ENCODE data around the gene TIGD4.

The TIGD4 gene

GRCh38 chr4:152779513-152780266 is at the start of gene TIGD4, which contains the start of gene ARFIP1:
Gene TIGD4 (minus strand): TSS chr4:152779730. CDS start chr4:152771004, 8,726 bp downstream.
Gene ARFIP1 (plus strand): TSS chr4:152779954. CDS start chr4:152829634, 49,680 bp downstream.
- peak within 1 kb of the TSS; percentile 100 for H3K4me3 Mint-ChIP-seq
- H3K27me3 Mint-ChIP-seq = peaks cover 11% of the 10 kb centered on the region
- H3K9me3 Mint-ChIP-seq = no peaks in the 10 kb centered on the region
- H3K27ac Mint-ChIP-seq = peak within 1 kb of the TSS; percentile 95
- H3K36me3 Mint-ChIP-seq (ENCODE audit: low read depth) = peaks cover 8% of the 10 kb centered on the region
- H3K4me1 Mint-ChIP-seq (ENCODE audit: low read depth) = peaks cover 42% of the 10 kb centered on the region

DNA sequence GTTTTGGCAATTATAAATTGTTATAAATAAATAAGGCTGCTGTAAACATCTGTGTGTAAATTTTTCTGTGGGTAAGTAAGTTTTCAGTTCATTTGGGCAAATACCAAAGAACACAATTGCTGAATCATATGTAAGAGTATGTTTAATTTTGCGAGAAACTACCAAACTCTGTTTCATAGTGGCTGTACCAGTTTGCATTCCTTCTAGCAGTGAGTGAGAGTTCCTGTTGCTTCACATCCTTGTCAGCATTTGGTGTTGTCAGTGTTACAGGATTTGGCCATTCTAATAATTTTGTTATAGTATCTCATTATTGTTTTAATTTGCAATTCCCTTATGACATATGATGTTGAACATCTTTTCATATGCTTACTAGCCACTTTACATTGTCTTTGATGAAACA is 48.6 kb upstream of the TIGD4 start:
- Mint-ChIP-seq H3K4me1 (ENCODE audit: low read depth) (no peaks in the 10 kb centered on the region), H3K9me3 (peaks cover 20% of the 10 kb centered on the region), H3K36me3 (ENCODE audit: low read depth) (peaks cover 35% of the 10 kb centered on the region), H3K4me3 (no peak overlapping the region), H3K27ac (no peak overlapping the region), H3K27me3 (no peaks in the 10 kb centered on the region)

- H3K4me3 Mint-ChIP-seq = no peak overlapping the region
- peaks cover 30% of the 10 kb centered on the region for H3K36me3 Mint-ChIP-seq (ENCODE audit: low read depth)
- no peaks in the 10 kb centered on the region for H3K4me1 Mint-ChIP-seq (ENCODE audit: low read depth)
- no peak overlapping the region for H3K27ac Mint-ChIP-seq
- H3K27me3 Mint-ChIP-seq = no peaks in the 10 kb centered on the region
- H3K9me3 Mint-ChIP-seq = peaks cover 30% of the 10 kb centered on the region
These were observed 45.8 kb upstream of the TIGD4 start for GRCh38 chr4:152825336-152825735.

DNA sequence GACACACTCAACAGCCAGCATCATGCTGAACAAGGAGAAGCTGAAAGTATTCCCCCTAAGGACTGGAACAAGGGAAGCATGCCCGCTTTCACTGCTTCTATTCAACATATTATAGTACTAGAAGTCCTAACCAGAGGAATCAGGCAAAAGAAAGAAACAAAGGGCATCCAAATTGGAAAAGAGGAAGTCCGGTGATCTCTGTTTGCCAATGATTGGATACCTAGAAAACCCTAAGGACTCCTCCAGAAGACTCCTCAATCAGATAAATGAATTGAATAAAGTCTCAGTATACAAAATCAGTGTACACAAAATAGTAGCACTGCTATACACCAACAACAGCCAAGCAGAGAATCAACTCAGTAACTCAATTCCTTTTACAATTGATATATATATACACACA is 45.0 kb upstream of the TIGD4 start:
- peaks cover 29% of the 10 kb centered on the region for H3K36me3 Mint-ChIP-seq (ENCODE audit: low read depth)
- no peak overlapping the region for H3K27ac Mint-ChIP-seq
- no peaks in the 10 kb centered on the region for H3K27me3 Mint-ChIP-seq
- no peaks in the 10 kb centered on the region for H3K4me1 Mint-ChIP-seq (ENCODE audit: low read depth)
- H3K9me3 Mint-ChIP-seq = peaks cover 31% of the 10 kb centered on the region
- no peak overlapping the region for H3K4me3 Mint-ChIP-seq

DNA sequence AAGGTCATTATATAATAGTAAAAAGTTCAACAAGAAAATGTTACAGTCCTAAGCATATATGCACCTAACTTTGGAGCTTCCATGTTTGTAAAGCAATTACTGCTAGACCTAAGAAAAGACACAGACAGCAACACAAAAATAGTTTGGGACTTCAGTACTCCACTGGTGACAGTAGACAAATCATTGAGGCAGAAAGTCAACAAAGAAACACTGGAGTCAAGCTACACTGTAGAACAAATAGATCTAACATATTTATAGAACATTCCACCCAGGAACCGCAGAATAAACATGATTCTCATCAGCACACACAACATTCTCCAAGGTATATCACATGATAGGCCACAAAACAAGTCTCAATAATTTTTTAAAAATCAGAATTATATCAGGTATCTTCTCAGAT is 42.8 kb upstream of the TIGD4 start:
- Mint-ChIP-seq H3K4me1 (ENCODE audit: low read depth) (peaks cover 5% of the 10 kb centered on the region), H3K4me3 (no peak overlapping the region), H3K27me3 (no peaks in the 10 kb centered on the region), H3K27ac (no peak overlapping the region), H3K9me3 (peaks cover 31% of the 10 kb centered on the region), H3K36me3 (ENCODE audit: low read depth) (peaks cover 21% of the 10 kb centered on the region)

DNA sequence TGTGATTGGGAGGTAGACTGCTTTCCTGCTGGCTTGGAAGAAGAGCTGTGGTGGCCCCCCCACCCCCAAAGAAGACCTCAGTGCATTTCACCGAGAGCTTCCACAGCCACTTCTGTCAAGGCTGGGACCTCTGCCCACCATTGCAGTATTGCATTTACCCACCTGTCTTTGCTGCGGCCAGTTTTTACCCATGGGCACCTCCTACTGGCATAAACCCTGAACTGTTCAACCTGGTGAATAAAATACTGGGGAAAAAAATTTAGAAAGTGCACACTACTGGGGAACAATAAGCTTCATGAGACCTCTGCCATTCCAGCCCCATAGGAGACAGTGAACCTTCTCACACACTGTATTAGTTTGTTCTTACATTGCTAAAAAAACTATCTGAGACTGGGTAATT is 40.5 kb upstream of the TIGD4 start:
- H3K36me3 Mint-ChIP-seq (ENCODE audit: low read depth) = peaks cover 41% of the 10 kb centered on the region
- H3K9me3 Mint-ChIP-seq = peaks cover 38% of the 10 kb centered on the region
- no peaks in the 10 kb centered on the region for H3K27me3 Mint-ChIP-seq
- H3K4me1 Mint-ChIP-seq (ENCODE audit: low read depth) = peaks cover 17% of the 10 kb centered on the region
- H3K27ac Mint-ChIP-seq = no peak overlapping the region
- H3K4me3 Mint-ChIP-seq = no peak overlapping the region

GRCh38 chr4:152819026-152819645 is 39.6 kb upstream of the TIGD4 start:
- Mint-ChIP-seq H3K27me3 (no peaks in the 10 kb centered on the region), H3K27ac (no peak overlapping the region), H3K36me3 (ENCODE audit: low read depth) (peaks cover 49% of the 10 kb centered on the region), H3K4me3 (no peak overlapping the region), H3K9me3 (peaks cover 31% of the 10 kb centered on the region), H3K4me1 (ENCODE audit: low read depth) (peaks cover 17% of the 10 kb centered on the region)

DNA sequence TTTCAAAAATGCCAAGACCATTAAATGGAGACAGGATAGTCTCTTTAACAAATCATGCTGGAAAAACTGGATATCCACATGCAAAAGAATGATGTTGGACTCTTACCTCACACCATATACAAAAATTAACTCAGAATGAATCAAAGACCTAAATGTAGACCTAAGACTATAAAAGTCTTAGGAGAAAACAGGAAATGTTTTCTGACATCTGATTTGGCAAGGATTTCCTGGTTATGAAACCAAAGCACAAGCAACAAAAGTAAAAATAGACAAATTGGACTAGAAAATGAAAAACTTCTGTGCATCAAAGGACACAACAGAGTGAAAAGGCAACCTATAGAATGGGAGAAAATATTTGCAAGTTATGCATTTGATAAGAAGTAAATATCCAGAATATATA is 37.8 kb upstream of the TIGD4 start:
- Mint-ChIP-seq H3K27ac (no peak overlapping the region), H3K27me3 (no peaks in the 10 kb centered on the region), H3K36me3 (ENCODE audit: low read depth) (peaks cover 63% of the 10 kb centered on the region), H3K4me1 (ENCODE audit: low read depth) (peaks cover 17% of the 10 kb centered on the region), H3K9me3 (peaks cover 42% of the 10 kb centered on the region), H3K4me3 (no peak overlapping the region)

DNA sequence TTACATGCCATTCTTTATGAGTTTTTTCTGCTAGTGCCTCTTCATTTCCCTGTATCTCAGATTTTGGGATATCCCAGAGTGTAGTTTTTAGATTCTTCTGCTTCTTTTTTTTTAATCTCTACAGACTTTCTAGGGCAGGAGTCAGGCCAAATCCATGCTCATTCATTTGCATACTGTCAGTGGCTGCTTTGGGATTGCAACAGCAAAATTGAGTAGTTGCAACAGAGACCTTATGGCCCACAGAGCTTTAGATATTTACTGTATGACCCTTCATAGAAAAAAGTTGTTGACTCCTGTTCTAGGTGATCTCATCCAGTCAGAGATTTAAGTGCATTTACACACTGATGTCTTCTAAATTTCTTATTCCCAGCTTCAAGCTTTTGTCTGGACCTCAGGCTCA is 35.5 kb upstream of the TIGD4 start:
- H3K9me3 Mint-ChIP-seq = peaks cover 35% of the 10 kb centered on the region
- no peak overlapping the region for H3K4me3 Mint-ChIP-seq
- no peak overlapping the region for H3K27ac Mint-ChIP-seq
- H3K36me3 Mint-ChIP-seq (ENCODE audit: low read depth) = peaks cover 71% of the 10 kb centered on the region
- no peaks in the 10 kb centered on the region for H3K27me3 Mint-ChIP-seq
- peaks cover 17% of the 10 kb centered on the region for H3K4me1 Mint-ChIP-seq (ENCODE audit: low read depth)

- H3K27ac Mint-ChIP-seq = no peak overlapping the region
- peaks cover 64% of the 10 kb centered on the region for H3K36me3 Mint-ChIP-seq (ENCODE audit: low read depth)
- peaks cover 21% of the 10 kb centered on the region for H3K9me3 Mint-ChIP-seq
- no peaks in the 10 kb centered on the region for H3K27me3 Mint-ChIP-seq
- peaks cover 26% of the 10 kb centered on the region for H3K4me1 Mint-ChIP-seq (ENCODE audit: low read depth)
- no peak overlapping the region for H3K4me3 Mint-ChIP-seq
These were observed 31.3 kb upstream of the TIGD4 start for GRCh38 chr4:152810715-152811287.

DNA sequence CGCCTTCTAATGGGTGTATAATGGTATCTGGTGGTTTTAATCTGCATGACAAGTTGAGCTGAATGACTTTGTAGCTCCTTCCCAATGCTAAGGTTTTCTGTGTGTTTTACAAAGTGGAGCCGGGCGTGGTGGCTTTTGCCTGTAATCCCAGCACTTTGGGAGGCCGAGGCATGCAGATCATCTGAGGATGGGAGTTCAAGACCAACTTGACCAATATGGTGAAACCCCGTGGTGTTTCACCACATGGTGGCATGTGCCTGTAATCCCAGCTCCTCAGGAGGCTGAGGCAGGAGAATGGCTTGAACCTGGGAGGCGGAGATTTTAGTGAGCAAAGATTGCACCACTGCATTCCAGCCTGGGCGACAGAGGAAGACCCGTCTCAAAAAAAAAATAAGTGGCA is 29.1 kb upstream of the TIGD4 start:
- peaks cover 11% of the 10 kb centered on the region for H3K9me3 Mint-ChIP-seq
- H3K4me1 Mint-ChIP-seq (ENCODE audit: low read depth) = peaks cover 30% of the 10 kb centered on the region
- H3K27ac Mint-ChIP-seq = no peak overlapping the region
- H3K27me3 Mint-ChIP-seq = no peaks in the 10 kb centered on the region
- H3K36me3 Mint-ChIP-seq (ENCODE audit: low read depth) = peaks cover 45% of the 10 kb centered on the region
- no peak overlapping the region for H3K4me3 Mint-ChIP-seq

DNA sequence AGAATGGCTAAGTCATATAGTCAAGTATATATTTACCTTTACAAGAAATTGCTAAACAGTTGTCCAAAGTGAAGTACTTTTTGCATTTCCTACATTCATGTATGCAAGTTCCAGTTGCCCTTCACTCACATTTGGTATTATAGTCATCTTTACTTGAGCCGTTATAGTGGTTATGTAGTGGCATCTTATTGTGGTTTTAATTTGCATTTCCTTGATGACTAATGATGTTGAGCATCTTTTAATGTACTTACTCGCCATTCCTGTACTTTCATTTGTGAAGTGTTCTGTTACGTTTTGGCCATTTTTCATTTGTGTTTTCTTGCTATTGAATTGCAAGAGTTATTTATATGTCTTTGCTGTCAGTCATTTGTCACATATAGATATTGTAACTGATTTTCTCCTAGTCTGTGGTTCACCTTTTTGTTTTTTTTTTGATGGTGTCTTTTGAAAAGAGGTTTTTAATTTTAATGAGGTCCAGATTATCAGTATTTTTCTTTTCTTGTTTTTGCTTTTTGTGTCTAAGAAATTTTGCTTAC is 27.8 kb upstream of the TIGD4 start:
- no peaks in the 10 kb centered on the region for H3K27me3 Mint-ChIP-seq
- peaks cover 4% of the 10 kb centered on the region for H3K9me3 Mint-ChIP-seq
- H3K4me1 Mint-ChIP-seq (ENCODE audit: low read depth) = peaks cover 30% of the 10 kb centered on the region
- H3K36me3 Mint-ChIP-seq (ENCODE audit: low read depth) = peaks cover 36% of the 10 kb centered on the region
- H3K27ac Mint-ChIP-seq = peak overlapping the region; percentile 76
- peak overlapping the region; percentile 62 for H3K4me3 Mint-ChIP-seq

DNA sequence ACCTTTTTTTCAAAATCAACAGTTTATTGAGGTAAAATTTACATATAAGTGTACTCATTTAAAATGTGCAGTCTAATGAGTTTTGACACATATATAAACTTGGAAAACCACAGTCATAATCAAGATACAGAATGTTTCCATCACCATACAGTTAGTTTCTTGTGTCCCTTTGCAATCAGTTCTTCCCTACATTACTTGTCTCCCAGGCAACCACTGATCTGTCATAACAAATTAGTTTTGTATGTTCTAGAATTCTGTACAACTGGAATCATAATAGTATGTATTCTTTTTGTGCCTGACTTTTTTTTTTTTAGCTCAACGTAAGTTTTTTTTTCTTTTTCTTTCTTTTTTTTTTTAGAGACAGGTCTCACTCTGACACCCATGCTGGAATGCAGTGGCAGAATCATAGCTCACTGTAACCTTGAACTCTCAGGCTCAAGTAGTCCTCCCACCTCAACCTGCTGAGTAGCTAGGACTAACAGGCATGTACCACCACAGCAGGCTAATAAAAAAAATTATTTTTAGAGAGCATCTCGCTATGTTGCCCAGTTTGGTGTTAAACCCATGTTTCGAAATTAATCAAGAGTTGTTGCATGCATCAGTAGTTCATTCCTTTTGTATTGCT is 27.1 kb upstream of the TIGD4 start:
- no peaks in the 10 kb centered on the region for H3K27me3 Mint-ChIP-seq
- peaks cover 29% of the 10 kb centered on the region for H3K36me3 Mint-ChIP-seq (ENCODE audit: low read depth)
- peaks cover 30% of the 10 kb centered on the region for H3K4me1 Mint-ChIP-seq (ENCODE audit: low read depth)
- peak overlapping the region; percentile 17 for H3K4me3 Mint-ChIP-seq
- H3K27ac Mint-ChIP-seq = no peak overlapping the region
- H3K9me3 Mint-ChIP-seq = peaks cover 4% of the 10 kb centered on the region

DNA sequence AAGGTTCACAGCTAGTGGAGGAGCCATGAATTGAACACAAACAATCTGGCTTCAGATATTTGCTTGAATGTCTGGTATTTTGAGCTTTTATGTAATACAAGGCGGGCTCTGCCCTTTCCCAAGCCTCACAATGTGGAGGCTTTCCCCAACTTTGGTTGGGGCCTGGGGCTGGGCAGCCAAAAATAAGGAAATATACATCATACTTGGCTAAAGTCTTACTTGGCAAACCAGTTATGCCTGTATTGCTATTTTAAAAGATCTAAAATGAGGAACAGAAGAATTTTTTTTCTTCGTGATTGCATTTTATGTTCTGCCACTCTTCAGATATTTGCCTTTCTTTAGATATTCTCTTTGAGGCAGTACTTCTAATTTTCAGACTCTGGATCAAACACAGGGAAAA is 26.3 kb upstream of the TIGD4 start:
- Mint-ChIP-seq H3K36me3 (ENCODE audit: low read depth) (peaks cover 22% of the 10 kb centered on the region), H3K4me1 (ENCODE audit: low read depth) (peaks cover 30% of the 10 kb centered on the region), H3K27ac (peak overlapping the region; percentile 12), H3K27me3 (no peaks in the 10 kb centered on the region), H3K9me3 (peaks cover 4% of the 10 kb centered on the region), H3K4me3 (no peak overlapping the region)
